HepG2 (cell line): ENCODE measurements around the gene SEZ6. TPM values are rescaled to one million over a fixed set of nuclear protein-coding genes. Genes with fewer than 3 reads are reported as not detected.
A peak's percentile ranks its signal among the peaks of the same experiment; 100 is the strongest.

Source experiments
- CBFB ChIP-seq: sonication (generic); formaldehyde crosslinking; IDR thresholded peaks from 2 replicates; pipeline ENCODE4 v1.4.0; 2020; ENCODE audit warnings: missing genetic modification reagents
- MYPOP ChIP-seq: sonication (generic); formaldehyde crosslinking; IDR thresholded peaks from 2 replicates; pipeline ENCODE4 v1.8.1; 2023; ENCODE audit warnings: mild to moderate bottlenecking, moderate library complexity, missing genetic modification reagents
- NFYB ChIP-seq: sonication (generic); formaldehyde crosslinking; IDR thresholded peaks from 2 replicates; pipeline ENCODE4 v1.4.0; 2020; ENCODE audit warnings: missing genetic modification reagents
- REST ChIP-seq, 2 experiments: IDR thresholded peaks; 2 replicates each; pipeline ENCODE4 v1.6.1; 2011 to 2012; ENCODE audit warnings: low read length in 2 of 2, borderline replicate concordance in 1 of 2, low read depth in 1 of 2, mild to moderate bottlenecking in 1 of 2, moderate library complexity in 1 of 2
- RFX3 ChIP-seq: IDR thresholded peaks from 2 replicates; pipeline ENCODE4 v1.6.1; 2016; ENCODE audit warnings: missing biosample characterization, missing genetic modification reagents
- SMAD1 ChIP-seq: sonication (generic); formaldehyde crosslinking; IDR thresholded peaks from 2 replicates; pipeline ENCODE4 v1.4.0; 2020; ENCODE audit warnings: missing genetic modification reagents, low read depth, mild to moderate bottlenecking, borderline replicate concordance
- TFAP4 ChIP-seq: sonication (generic); IDR thresholded peaks from 2 replicates; pipeline ENCODE4 v1.6.1; 2016; ENCODE audit warnings: low read depth, borderline replicate concordance
- ZNF383 ChIP-seq: sonication (generic); formaldehyde crosslinking; IDR thresholded peaks from 2 replicates; pipeline ENCODE4 v1.4.0; 2020; ENCODE audit warnings: missing genetic modification reagents, mild to moderate bottlenecking, borderline replicate concordance
- ZNF543 ChIP-seq: sonication (generic); formaldehyde crosslinking; IDR thresholded peaks from 2 replicates; pipeline ENCODE4 v1.4.0; 2020; ENCODE audit warnings: mild to moderate bottlenecking, missing genetic modification reagents
- ZNF577 ChIP-seq: sonication (generic); formaldehyde crosslinking; IDR thresholded peaks from 2 replicates; pipeline ENCODE4 v1.4.0; 2020; ENCODE audit warnings: mild to moderate bottlenecking, low read depth, missing genetic modification reagents, borderline replicate concordance
- ZSCAN25 ChIP-seq: sonication (generic); formaldehyde crosslinking; IDR thresholded peaks from 2 replicates; pipeline ENCODE4 v1.8.0; 2022; ENCODE audit warnings: mild to moderate bottlenecking, missing genetic modification reagents
- polyA plus RNA-seq, 8 experiments: library from polyadenylated mRNA; depleted of rRNA in 3 of 8; stranded (reverse) in 7 of 8; unstranded in 1 of 8; fragments of >200 nt; fragmentation: Illumina TruSeq in 4 of 8; extraction: Trizol in 4 of 8; gene quantifications; 2 replicates each; pipeline versions ENCODE4 v1.2.1 to v1.2.3, GENCODE V29; 2011 to 2016; ENCODE audit warnings: low read depth in 4 of 8, missing spikeins in 1 of 8, mixed read lengths in 1 of 8; ENCODE audit not compliant: insufficient read depth in 1 of 8
- total RNA-seq, 5 experiments: library from RNA; depleted of rRNA; stranded (reverse); fragments of >200 nt; fragmentation: Illumina TruSeq; extraction: Trizol; gene quantifications; 2 replicates each; pipeline ENCODE4 v1.2.3, GENCODE V29; 2016; ENCODE audit warnings: low read depth in 1 of 5
- TF ChIP-seq, protein P1 (sequence below): sonication (generic); formaldehyde crosslinking; IDR thresholded peaks from 2 replicates; pipeline ENCODE4 v1.5.1; 2020; ENCODE audit warnings: missing genetic modification reagents, mild to moderate bottlenecking, borderline replicate concordance
- TF ChIP-seq, protein P2 (sequence below): sonication (generic); formaldehyde crosslinking; IDR thresholded peaks from 2 replicates; pipeline ENCODE4 v1.4.0; 2020; ENCODE audit warnings: missing genetic modification reagents, borderline replicate concordance
- TF ChIP-seq, protein P3 (sequence below): IDR thresholded peaks from 2 replicates; pipeline ENCODE4 v1.6.1; 2016; ENCODE audit warnings: low read depth, control low read depth

SEZ6 gene
- total and polyA plus RNA-seq, 2 of the 13 experiments (the other 11 are each of a cell fraction or from before 2014, with no cell fraction given) = not detected

GRCh38 chr17:29005936-29006511 is at the start of gene SEZ6 (continued):
- TF ChIP-seq ZSCAN25 (CRISPR knock-in tag) (peak; percentile 84), ZNF543 (CRISPR knock-in tag) (peak; percentile 83), SMAD1 (no peak), CBFB (peak; percentile 73), REST (IDR thresholded peaks at IDR 0.05; ENCODE audit: borderline replicate concordance in 1 of 2, low read depth in 1 of 2, low read length in 2 of 2) (peak; percentile 93 to 97), ZNF577 (CRISPR knock-in tag) (no peak), ZNF383 (CRISPR knock-in tag) (no peak), MYPOP (CRISPR knock-in tag) (peak; percentile 79), RFX3 (CRISPR knock-in tag) (no peak), TFAP4 (no peak), NFYB (CRISPR knock-in tag) (peak; percentile 17; the same call in 1 of the 2 replicates)
- TF ChIP-seq, protein P1, sequence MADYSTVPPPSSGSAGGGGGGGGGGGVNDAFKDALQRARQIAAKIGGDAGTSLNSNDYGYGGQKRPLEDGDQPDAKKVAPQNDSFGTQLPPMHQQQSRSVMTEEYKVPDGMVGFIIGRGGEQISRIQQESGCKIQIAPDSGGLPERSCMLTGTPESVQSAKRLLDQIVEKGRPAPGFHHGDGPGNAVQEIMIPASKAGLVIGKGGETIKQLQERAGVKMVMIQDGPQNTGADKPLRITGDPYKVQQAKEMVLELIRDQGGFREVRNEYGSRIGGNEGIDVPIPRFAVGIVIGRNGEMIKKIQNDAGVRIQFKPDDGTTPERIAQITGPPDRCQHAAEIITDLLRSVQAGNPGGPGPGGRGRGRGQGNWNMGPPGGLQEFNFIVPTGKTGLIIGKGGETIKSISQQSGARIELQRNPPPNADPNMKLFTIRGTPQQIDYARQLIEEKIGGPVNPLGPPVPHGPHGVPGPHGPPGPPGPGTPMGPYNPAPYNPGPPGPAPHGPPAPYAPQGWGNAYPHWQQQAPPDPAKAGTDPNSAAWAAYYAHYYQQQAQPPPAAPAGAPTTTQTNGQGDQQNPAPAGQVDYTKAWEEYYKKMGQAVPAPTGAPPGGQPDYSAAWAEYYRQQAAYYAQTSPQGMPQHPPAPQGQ (CRISPR knock-in tag) = no peak
- TF ChIP-seq, protein P2, sequence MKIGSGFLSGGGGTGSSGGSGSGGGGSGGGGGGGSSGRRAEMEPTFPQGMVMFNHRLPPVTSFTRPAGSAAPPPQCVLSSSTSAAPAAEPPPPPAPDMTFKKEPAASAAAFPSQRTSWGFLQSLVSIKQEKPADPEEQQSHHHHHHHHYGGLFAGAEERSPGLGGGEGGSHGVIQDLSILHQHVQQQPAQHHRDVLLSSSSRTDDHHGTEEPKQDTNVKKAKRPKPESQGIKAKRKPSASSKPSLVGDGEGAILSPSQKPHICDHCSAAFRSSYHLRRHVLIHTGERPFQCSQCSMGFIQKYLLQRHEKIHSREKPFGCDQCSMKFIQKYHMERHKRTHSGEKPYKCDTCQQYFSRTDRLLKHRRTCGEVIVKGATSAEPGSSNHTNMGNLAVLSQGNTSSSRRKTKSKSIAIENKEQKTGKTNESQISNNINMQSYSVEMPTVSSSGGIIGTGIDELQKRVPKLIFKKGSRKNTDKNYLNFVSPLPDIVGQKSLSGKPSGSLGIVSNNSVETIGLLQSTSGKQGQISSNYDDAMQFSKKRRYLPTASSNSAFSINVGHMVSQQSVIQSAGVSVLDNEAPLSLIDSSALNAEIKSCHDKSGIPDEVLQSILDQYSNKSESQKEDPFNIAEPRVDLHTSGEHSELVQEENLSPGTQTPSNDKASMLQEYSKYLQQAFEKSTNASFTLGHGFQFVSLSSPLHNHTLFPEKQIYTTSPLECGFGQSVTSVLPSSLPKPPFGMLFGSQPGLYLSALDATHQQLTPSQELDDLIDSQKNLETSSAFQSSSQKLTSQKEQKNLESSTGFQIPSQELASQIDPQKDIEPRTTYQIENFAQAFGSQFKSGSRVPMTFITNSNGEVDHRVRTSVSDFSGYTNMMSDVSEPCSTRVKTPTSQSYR (CRISPR knock-in tag) = peak; percentile 84; the same call in 1 of the 2 replicates
- TF ChIP-seq, protein P3, sequence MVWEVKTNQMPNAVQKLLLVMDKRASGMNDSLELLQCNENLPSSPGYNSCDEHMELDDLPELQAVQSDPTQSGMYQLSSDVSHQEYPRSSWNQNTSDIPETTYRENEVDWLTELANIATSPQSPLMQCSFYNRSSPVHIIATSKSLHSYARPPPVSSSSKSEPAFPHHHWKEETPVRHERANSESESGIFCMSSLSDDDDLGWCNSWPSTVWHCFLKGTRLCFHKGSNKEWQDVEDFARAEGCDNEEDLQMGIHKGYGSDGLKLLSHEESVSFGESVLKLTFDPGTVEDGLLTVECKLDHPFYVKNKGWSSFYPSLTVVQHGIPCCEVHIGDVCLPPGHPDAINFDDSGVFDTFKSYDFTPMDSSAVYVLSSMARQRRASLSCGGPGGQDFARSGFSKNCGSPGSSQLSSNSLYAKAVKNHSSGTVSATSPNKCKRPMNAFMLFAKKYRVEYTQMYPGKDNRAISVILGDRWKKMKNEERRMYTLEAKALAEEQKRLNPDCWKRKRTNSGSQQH (CRISPR knock-in tag) = peak; percentile 93
